GM23338 (cell line): ENCODE measurements around the gene KAZN. TPM values are rescaled to one million over a fixed set of nuclear protein-coding genes. Genes with fewer than 3 reads are reported as not detected.

ENCODE experiments used
- ATAC-seq: fragments of 200-7000 bp; cut with Tn5 transposase; 3 replicates; pipeline ENCODE4 v1.9.1; 2020
- DNase-seq: peaks from one replicate; pipeline ENCODE4 v3.0.0-alpha.2; 2015; ENCODE audit warnings: low spot score
- H2AFZ ChIP-seq: fragments of 200-600 bp; sonication (generic); 2 replicates; pipeline ENCODE4 v1.8.0; 2016; ENCODE audit warnings: antibody characterized with exemption, mild to moderate bottlenecking, moderate library complexity
- H3F3A ChIP-seq: fragments of 200-600 bp; sonication (generic); replicated peaks from 2 replicates; pipeline ENCODE4 v1.8.0; 2017; ENCODE audit warnings: antibody characterized with exemption, mixed run types, low read depth
- H3K27ac ChIP-seq: fragments of 200-600 bp; sonication (generic); 2 replicates; pipeline ENCODE4 v1.6.1; 2016; ENCODE audit warnings: low read depth
- H3K27me3 ChIP-seq: fragments of 200-600 bp; sonication (generic); 2 replicates; pipeline ENCODE4 v1.8.0; 2016; ENCODE audit warnings: mild to moderate bottlenecking, mixed run types, moderate library complexity; ENCODE audit not compliant: insufficient read depth
- H3K36me3 ChIP-seq: fragments of 200-600 bp; sonication (generic); 2 replicates; pipeline ENCODE4 v1.8.0; 2016; ENCODE audit warnings: mild to moderate bottlenecking; ENCODE audit not compliant: insufficient read depth
- H3K4me1 ChIP-seq: fragments of 200-600 bp; sonication (generic); 2 replicates; pipeline ENCODE4 v1.8.0; 2016; ENCODE audit warnings: mild to moderate bottlenecking, moderate library complexity; ENCODE audit not compliant: insufficient read depth
- H3K4me2 ChIP-seq: fragments of 200-600 bp; sonication (generic); 2 replicates; pipeline ENCODE4 v1.7.1; 2017; ENCODE audit warnings: mixed run types
- H3K4me3 ChIP-seq: fragments of 200-600 bp; sonication (generic); 2 replicates; pipeline ENCODE4 v1.6.1; 2016; ENCODE audit warnings: mixed run types
- H3K79me2 ChIP-seq: fragments of 200-600 bp; sonication (generic); replicated peaks from 2 replicates; pipeline ENCODE4 v1.8.0; 2017; ENCODE audit warnings: mild to moderate bottlenecking; ENCODE audit not compliant: insufficient read depth
- H3K9me2 ChIP-seq: fragments of 200-600 bp; sonication (generic); 2 replicates; pipeline ENCODE4 v1.8.0; 2017; ENCODE audit not compliant: insufficient read depth
- H4K20me1 ChIP-seq: fragments of 200-600 bp; sonication (generic); replicated peaks from 2 replicates; pipeline ENCODE4 v1.8.0; 2017; ENCODE audit warnings: mild to moderate bottlenecking; ENCODE audit not compliant: insufficient read depth
- H3K27ac Mint-ChIP-seq: 2 replicates; pipeline ENCODE4 v1.8.0; 2020; ENCODE audit warnings: inconsistent platforms, mild to moderate bottlenecking, moderate library complexity, mixed read lengths
- H3K27me3 Mint-ChIP-seq: 3 replicates; pipeline ENCODE4 v1.8.0; 2022; ENCODE audit warnings: low read depth, mild to moderate bottlenecking, moderate library complexity, mixed read lengths, inconsistent platforms; ENCODE audit not compliant: insufficient read depth, poor library complexity
- H3K36me3 Mint-ChIP-seq: 3 replicates; pipeline ENCODE4 v1.8.0; 2021; ENCODE audit warnings: low read depth, mild to moderate bottlenecking, inconsistent platforms, moderate library complexity, mixed read lengths
- H3K4me1 Mint-ChIP-seq: 3 replicates; pipeline ENCODE4 v1.8.0; 2020; ENCODE audit warnings: mild to moderate bottlenecking, inconsistent platforms, mixed read lengths
- H3K4me3 Mint-ChIP-seq: 3 replicates; pipeline ENCODE4 v1.8.0; 2021; ENCODE audit warnings: moderate library complexity, mild to moderate bottlenecking, inconsistent platforms, mixed read lengths
- H3K9me3 Mint-ChIP-seq: 3 replicates; pipeline ENCODE4 v1.8.0; 2020; ENCODE audit warnings: moderate library complexity, mild to moderate bottlenecking, inconsistent platforms, mixed read lengths
- CREB1 ChIP-seq: fragments of 250-450 bp; sonication (Bioruptor Pico); IDR thresholded peaks from 2 replicates; pipeline ENCODE4 v1.5.0; 2020; ENCODE audit warnings: low read depth, mild to moderate bottlenecking, moderate library complexity
- ETS1 ChIP-seq: IDR thresholded peaks from 2 replicates; pipeline ENCODE4 v1.6.1; 2016; ENCODE audit warnings: antibody characterized with exemption
- EZH2 ChIP-seq: fragments of 200-600 bp; sonication (generic); IDR thresholded peaks from one replicate; pipeline ENCODE4 v1.8.0; 2017; ENCODE audit warnings: antibody characterized with exemption, mild to moderate bottlenecking, low read depth; ENCODE audit not compliant: unreplicated experiment
- EZH2phosphoT487 ChIP-seq: fragments of 200-600 bp; sonication (generic); IDR thresholded peaks from one replicate; pipeline ENCODE4 v1.8.1; 2018; ENCODE audit warnings: antibody characterized with exemption; ENCODE audit not compliant: unreplicated experiment
- JUNB ChIP-seq: IDR thresholded peaks from one replicate; pipeline ENCODE4 v1.6.1; 2016; ENCODE audit warnings: antibody characterized with exemption; ENCODE audit not compliant: unreplicated experiment
- NANOG ChIP-seq: IDR thresholded peaks from 2 replicates; pipeline ENCODE4 v1.6.1; 2016; ENCODE audit warnings: antibody characterized with exemption, borderline replicate concordance
- POLR2AphosphoS5 ChIP-seq: IDR thresholded peaks from 2 replicates; pipeline ENCODE4 v1.6.1; 2016; ENCODE audit warnings: antibody characterized with exemption, low read depth
- REST ChIP-seq: IDR thresholded peaks from one replicate; pipeline ENCODE4 v1.6.1; 2018; ENCODE audit warnings: antibody characterized with exemption; ENCODE audit not compliant: unreplicated experiment
- STAT1 ChIP-seq: IDR thresholded peaks from one replicate; pipeline ENCODE4 v1.6.1; 2016; ENCODE audit warnings: antibody characterized with exemption; ENCODE audit not compliant: unreplicated experiment
- ZNF114 ChIP-seq: fragments of 250-450 bp; sonication (Bioruptor Pico); IDR thresholded peaks from 2 replicates; pipeline ENCODE4 v1.5.0; 2020; ENCODE audit warnings: mild to moderate bottlenecking, moderate library complexity
- ZNF331 ChIP-seq: fragments of 250-450 bp; sonication (Bioruptor Pico); IDR thresholded peaks from 2 replicates; pipeline ENCODE4 v1.5.0; 2020; ENCODE audit warnings: low read depth, mild to moderate bottlenecking, moderate library complexity
- long read RNA-seq: library from polyadenylated mRNA; unstranded; transcript quantifications from one replicate; pipeline ENCODE4 v2.0.0, GENCODE V29; 2020; ENCODE audit not compliant: unreplicated experiment
- polyA plus RNA-seq: library from polyadenylated mRNA; unstranded; fragments of >200 nt; fragmentation: Nextera tagmentation; extraction: Ambion mirVana; gene quantifications from 2 replicates; pipeline ENCODE4 v1.2.1, GENCODE V29; 2016
- total RNA-seq: library from RNA; depleted of rRNA; stranded (reverse); fragments of >200 nt; shearing (Covaris generic); gene quantifications from 2 replicates; pipeline ENCODE4 v1.2.3, GENCODE V29; 2014; rRNA removed
- TF ChIP-seq, protein P1 (sequence below), 2 experiments: fragments of 200-600 bp in 1 of 2; sonication (generic) in 1 of 2; conservative IDR thresholded peaks; 2 replicates each; pipeline versions ENCODE4 v1.5.1 to v1.6.1; 2016 to 2017; ENCODE audit warnings: antibody characterized with exemption in 2 of 2, low read depth in 2 of 2, mild to moderate bottlenecking in 2 of 2, moderate library complexity in 1 of 2

The KAZN gene
- total RNA-seq, result 10.0 and 15.0 TPM in 2 replicates
- 9.9 and 11.2 TPM in 2 replicates for polyA plus RNA-seq
- long read RNA-seq, partial matches to known transcripts, result 1 of 2 reads
- long read RNA-seq, other reads (novel, unspliced or antisense), result 1 of 2 reads

DNA sequence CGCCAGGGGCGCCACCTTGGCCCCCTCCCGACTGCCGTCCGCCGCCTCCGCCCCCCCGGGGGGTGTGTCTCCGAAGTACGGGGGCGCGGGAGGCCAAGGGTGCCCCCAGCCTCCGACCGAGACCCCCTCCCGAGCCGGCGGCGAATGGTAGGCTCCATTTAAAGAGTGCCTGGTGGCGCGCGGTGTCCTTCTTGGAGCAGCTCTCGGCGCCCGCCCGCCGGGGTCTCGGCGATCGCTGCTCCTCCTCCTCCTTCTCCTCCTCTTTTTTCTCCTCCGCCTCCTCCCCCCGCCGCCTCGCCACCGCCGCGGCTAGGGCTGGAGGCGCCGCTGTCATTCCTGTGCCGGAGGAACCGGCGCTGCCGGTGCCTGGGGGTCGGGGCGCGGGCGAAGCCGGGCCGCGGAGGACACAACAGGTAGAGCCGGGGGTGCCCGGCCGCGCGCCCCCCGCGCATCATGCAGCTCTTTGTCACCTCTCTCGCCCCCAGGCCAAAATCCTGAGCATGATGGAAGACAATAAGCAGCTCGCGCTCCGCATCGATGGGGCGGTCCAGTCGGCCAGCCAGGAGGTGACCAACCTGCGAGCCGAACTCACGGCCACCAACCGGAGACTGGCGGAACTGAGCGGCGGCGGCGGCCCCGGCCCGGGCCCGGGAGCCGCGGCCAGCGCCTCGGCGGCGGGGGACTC lies at the start of gene KAZN:
KAZN (plus strand) TSS at position 188 of the 685 bp plus-strand sequence.
- Histone ChIP-seq H3K36me3 (no peaks in the 10 kb centered on the region), H4K20me1 (peaks cover 4% of the 10 kb centered on the region; the same call in 1 of the 2 replicates), H3K4me2 (peak within 1 kb of the TSS; percentile 100), H3K4me1 (peaks cover 76% of the 10 kb centered on the region), H3K9me2 (no peaks in the 10 kb centered on the region), H3K79me2 (peaks cover 28% of the 10 kb centered on the region), H3K27ac (no peak within 1 kb of the TSS), H3K27me3 (peaks cover 46% of the 10 kb centered on the region), H3F3A (peaks cover 8% of the 10 kb centered on the region), H3K4me3 (peak within 1 kb of the TSS; percentile 94), H2AFZ (peak within 1 kb of the TSS; percentile 79)
- Mint-ChIP-seq H3K27me3 (peaks cover 27% of the 10 kb centered on the region), H3K27ac (no peak within 1 kb of the TSS), H3K4me3 (peak within 1 kb of the TSS; percentile 80), H3K9me3 (no peaks in the 10 kb centered on the region), H3K36me3 (no peaks in the 10 kb centered on the region), H3K4me1 (peaks cover 57% of the 10 kb centered on the region)
- ATAC-seq, result peak; percentile 71
- DNase-seq, result peak; percentile 83
- TF ChIP-seq POLR2AphosphoS5 (peak; percentile 48), JUNB (no peak)

DNA sequence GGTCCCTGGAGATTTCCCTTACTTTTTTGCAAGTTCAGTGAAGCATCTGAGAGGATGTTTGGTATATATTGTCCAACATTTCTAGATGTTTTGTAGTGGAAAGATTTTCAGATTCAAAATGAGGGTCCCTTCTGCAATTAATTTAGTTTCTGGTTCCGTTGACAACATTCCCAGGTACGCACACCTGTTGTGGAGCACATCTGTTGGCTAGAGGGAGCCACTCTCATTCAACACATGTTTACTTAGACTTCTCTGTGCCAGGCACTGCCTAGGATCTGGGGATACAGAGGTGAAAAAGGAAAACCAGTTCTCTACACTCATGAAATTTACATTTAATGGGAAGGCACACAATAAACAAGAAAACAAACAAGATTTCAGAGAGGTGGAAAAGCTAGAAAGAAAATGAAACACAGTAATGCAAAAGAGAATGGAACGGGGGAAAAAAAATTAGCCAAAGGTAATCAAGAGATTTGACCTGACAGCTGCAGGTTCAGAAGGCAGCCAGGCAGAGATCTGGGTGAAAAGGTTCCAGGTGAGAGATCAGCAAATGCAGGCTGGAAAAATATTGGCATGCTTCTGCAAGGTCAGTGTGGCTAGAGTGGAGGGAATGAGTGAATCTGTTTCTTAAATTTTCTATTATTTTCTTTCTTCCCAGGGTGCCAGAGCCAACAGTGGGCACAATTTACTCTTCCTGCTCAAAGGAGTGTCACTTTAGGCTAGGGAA lies 48.4 kb upstream of the KAZN start:
- Mint-ChIP-seq H3K9me3 (0 out of 3 replicates have a peak, but pooled peaks cover 4% of the 10 kb centered on the region), H3K27me3 (peaks cover 2% of the 10 kb centered on the region), H3K27ac (no peak overlapping the region), H3K4me3 (no peak overlapping the region), H3K4me1 (peaks cover 29% of the 10 kb centered on the region), H3K36me3 (no peaks in the 10 kb centered on the region)
- Histone ChIP-seq H3K79me2 (no peaks in the 10 kb centered on the region), H3K4me3 (no peak overlapping the region), H3K9me2 (no peaks in the 10 kb centered on the region), H2AFZ (peak overlapping the region; percentile 3; the same call in 1 of the 2 replicates), H4K20me1 (no peaks in the 10 kb centered on the region), H3K36me3 (no peaks in the 10 kb centered on the region), H3K4me1 (peaks cover 13% of the 10 kb centered on the region), H3K4me2 (peak overlapping the region; percentile 47; the same call in 1 of the 2 replicates), H3K27ac (no peak overlapping the region), H3F3A (no peaks in the 10 kb centered on the region), H3K27me3 (no peaks in the 10 kb centered on the region)
- ATAC-seq, result peak; percentile 61
- DNase-seq, result peak; percentile 20
- TF ChIP-seq CREB1 (no peak), EZH2phosphoT487 (no peak), ZNF331 (no peak), NANOG (no peak), JUNB (no peak), POLR2AphosphoS5 (no peak), EZH2 (no peak), REST (no peak), STAT1 (no peak), ZNF114 (no peak), ETS1 (no peak)
- TF ChIP-seq, protein P1, sequence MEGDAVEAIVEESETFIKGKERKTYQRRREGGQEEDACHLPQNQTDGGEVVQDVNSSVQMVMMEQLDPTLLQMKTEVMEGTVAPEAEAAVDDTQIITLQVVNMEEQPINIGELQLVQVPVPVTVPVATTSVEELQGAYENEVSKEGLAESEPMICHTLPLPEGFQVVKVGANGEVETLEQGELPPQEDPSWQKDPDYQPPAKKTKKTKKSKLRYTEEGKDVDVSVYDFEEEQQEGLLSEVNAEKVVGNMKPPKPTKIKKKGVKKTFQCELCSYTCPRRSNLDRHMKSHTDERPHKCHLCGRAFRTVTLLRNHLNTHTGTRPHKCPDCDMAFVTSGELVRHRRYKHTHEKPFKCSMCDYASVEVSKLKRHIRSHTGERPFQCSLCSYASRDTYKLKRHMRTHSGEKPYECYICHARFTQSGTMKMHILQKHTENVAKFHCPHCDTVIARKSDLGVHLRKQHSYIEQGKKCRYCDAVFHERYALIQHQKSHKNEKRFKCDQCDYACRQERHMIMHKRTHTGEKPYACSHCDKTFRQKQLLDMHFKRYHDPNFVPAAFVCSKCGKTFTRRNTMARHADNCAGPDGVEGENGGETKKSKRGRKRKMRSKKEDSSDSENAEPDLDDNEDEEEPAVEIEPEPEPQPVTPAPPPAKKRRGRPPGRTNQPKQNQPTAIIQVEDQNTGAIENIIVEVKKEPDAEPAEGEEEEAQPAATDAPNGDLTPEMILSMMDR (conservative IDR thresholded peaks at IDR 0.05; ENCODE audit: low read depth in 2 of 2), result no peak; a peak in 1 of 4 replicates
